K562 (cell line): ENCODE results near the gene HIPK2. TPM values are rescaled to one million over a fixed set of nuclear protein-coding genes. Genes with fewer than 3 reads are reported as not detected.
A peak's percentile ranks its signal among the peaks of the same experiment; 100 is the strongest.

Experiments used
- ATAC-seq: fragments of 200-7000 bp; cut with Tn5 transposase; 3 replicates; pipeline ENCODE4 v1.9.1; 2020; ENCODE audit warnings: moderate library complexity
- BruUV-seq: library from RNA; stranded (reverse); fragments of 400-500 nt; replicated peaks from 2 replicates; lab custom pipeline; 2021; lab: Mats Ljungman, UMichigan
- CTCF ChIA-PET: fragments of 300-600 bp; formaldehyde crosslinking; extraction: SDS; loops from one replicate; lab custom pipeline; 2021; ENCODE audit warnings: low intra/inter-chr PET ratio; lab: Yijun Ruan, JAX
- POLR2A ChIA-PET: fragments of 300-600, 350-650 bp; sonication (Branson Sonifier 250); formaldehyde crosslinking; extraction: SDS; loops from one replicate; lab custom pipeline; 2021; ENCODE audit warnings: antibody characterized with exemption, inconsistent platforms; lab: Yijun Ruan, JAX
- DNase-seq, 4 experiments: peaks; one replicate each; pipeline versions ENCODE4 v3.0.0 to v3.0.0-alpha.2; 2011 to 2018; ENCODE audit warnings: low spot score in 3 of 4, mixed read lengths in 3 of 4; ENCODE audit errors: extremely low read depth in 1 of 4
- FAIRE-seq: peaks from 2 replicates; lab custom pipeline; 2011; peaks lifted over from hg19 to GRCh38; lab: Jason Lieb, UNC
- H2AFZ ChIP-seq: 2 replicates; pipeline ENCODE4 v1.6.0; 2011; ENCODE audit warnings: low read depth, low read length, control low read depth, inconsistent platforms
- H3K27ac ChIP-seq: fragments of 200-600 bp; 3 replicates; pipeline ENCODE4 v1.8.0; 2011; ENCODE audit warnings: low read depth, mild to moderate bottlenecking, control low read depth, inconsistent platforms, low read length, moderate library complexity, mixed read lengths; ENCODE audit errors: extremely low read depth
- H3K27me3 ChIP-seq, 2 experiments: fragments of 300-600 bp in 1 of 2; 2 replicates in 1 of 2; 3 replicates in 1 of 2; pipeline versions ENCODE4 v1.6.0 to v1.8.0; 2011; ENCODE audit warnings: inconsistent platforms in 2 of 2, low read length in 2 of 2, mild to moderate bottlenecking in 1 of 2, mixed read lengths in 1 of 2, moderate library complexity in 1 of 2; ENCODE audit not compliant: control insufficient read depth in 2 of 2, insufficient read depth in 2 of 2
- H3K36me3 ChIP-seq: fragments of 300-600 bp; 3 replicates; pipeline ENCODE4 v1.8.0; 2011; ENCODE audit warnings: mild to moderate bottlenecking, low read length, inconsistent platforms; ENCODE audit not compliant: control insufficient read depth, insufficient read depth
- H3K4me1 ChIP-seq, 2 experiments: fragments of 200-600 bp in 1 of 2; replicated peaks in 1 of 2; 2 replicates in 1 of 2; 3 replicates in 1 of 2; pipeline versions ENCODE4 v1.5.1 to v1.8.0; 2011; ENCODE audit warnings: inconsistent platforms in 2 of 2, low read length in 2 of 2, mild to moderate bottlenecking in 1 of 2, mixed read lengths in 1 of 2, moderate library complexity in 1 of 2; ENCODE audit not compliant: control insufficient read depth in 2 of 2, insufficient read depth in 2 of 2
- H3K4me2 ChIP-seq: 2 replicates; pipeline ENCODE4 v1.6.1; 2011; ENCODE audit warnings: low read length, control low read depth, inconsistent platforms, mixed read lengths; ENCODE audit not compliant: insufficient read depth
- H3K4me3 ChIP-seq: fragments of 200-600 bp; sonication (generic), shearing (Covaris generic); 2 replicates; pipeline ENCODE4 v1.5.1; 2016; ENCODE audit warnings: control low read depth, inconsistent platforms
- H3K79me2 ChIP-seq: fragments of 200-600 bp; 3 replicates; pipeline ENCODE4 v1.8.0; 2011; ENCODE audit warnings: low read length, inconsistent platforms; ENCODE audit not compliant: control insufficient read depth, insufficient read depth
- H3K9ac ChIP-seq, 2 experiments: 2 replicates each; pipeline versions ENCODE4 v1.6.0 to v1.6.1; 2011; ENCODE audit warnings: low read depth in 2 of 2, low read length in 2 of 2, control low read depth in 1 of 2, inconsistent platforms in 1 of 2, mild to moderate bottlenecking in 1 of 2, mixed read lengths in 1 of 2; ENCODE audit not compliant: insufficient read depth in 1 of 2
- H3K9me1 ChIP-seq: one replicate; pipeline ENCODE4 v1.6.0; 2011; ENCODE audit warnings: inconsistent platforms, mild to moderate bottlenecking, low read length, moderate library complexity; ENCODE audit not compliant: control insufficient read depth, insufficient read depth
- H3K9me3 ChIP-seq: replicated peaks from 2 replicates; pipeline ENCODE4 v1.5.1; 2011; ENCODE audit warnings: low read depth, low read length, inconsistent platforms; ENCODE audit not compliant: control insufficient read depth, insufficient read depth
- H4K20me1 ChIP-seq: replicated peaks from 2 replicates; pipeline ENCODE4 v1.6.1; 2011; ENCODE audit warnings: low read length, inconsistent platforms, mixed read lengths; ENCODE audit not compliant: control insufficient read depth, insufficient read depth
- HEY1 ChIP-seq: fragments of 250-450 bp; sonication (Bioruptor Pico); IDR thresholded peaks from 2 replicates; pipeline ENCODE4 v1.5.0; 2020; ENCODE audit warnings: mild to moderate bottlenecking, moderate library complexity, borderline replicate concordance
- RBM25 ChIP-seq: fragments of 200-400 bp; formaldehyde crosslinking; IDR thresholded peaks from 2 replicates; pipeline ENCODE4 v1.6.1; 2018; ENCODE audit warnings: low read length, low read depth, moderate library complexity; ENCODE audit not compliant: severe bottlenecking
- ZNF780A ChIP-seq: fragments of 250-450 bp; sonication (Bioruptor Pico); IDR thresholded peaks from 2 replicates; pipeline ENCODE4 v1.5.0; 2021; ENCODE audit warnings: mild to moderate bottlenecking
- WGBS: fragments of 100-300 bp; shearing (Covaris generic); methylation state at CpG from one replicate; pipeline ENCODE4 v1.1.6; 2016; ENCODE audit warnings: low coverage, mixed read lengths; ENCODE audit not compliant: insufficient coverage; ENCODE audit errors: missing lambda C conversion rate; 5-methylcytosine and 5-hydroxymethylcytosine counted together
- in situ Hi-C: fragments of 300-500 bp; cut with MboI; formaldehyde crosslinking; loops from 4 replicates; pipeline ENCODE4 v1.15.0; 2018; ENCODE audit warnings: inconsistent platforms, mixed read lengths
- intact Hi-C: fragments of 100-400 bp; cut with micrococcal nuclease; formaldehyde crosslinking; loops from 2 replicates; pipeline ENCODE4 v1.14.2; 2022
- polyA plus RNA-seq, 8 experiments: library from polyadenylated mRNA; depleted of rRNA in 4 of 8; stranded (reverse) in 5 of 8; unstranded in 3 of 8; fragments of >200 nt; fragmentation: Nextera tagmentation in 2 of 8; fragmentation: Illumina TruSeq in 1 of 8; extraction: Ambion mirVana in 2 of 8; extraction: Trizol in 1 of 8; gene quantifications; 2 replicates each; pipeline versions ENCODE4 v1.2.1 to v1.2.3, GENCODE V29; 2011 to 2014; ENCODE audit warnings: inconsistent platforms in 1 of 8, missing spikeins in 1 of 8
- total RNA-seq, 7 experiments: library from RNA; depleted of rRNA in 6 of 7; stranded (reverse); fragments of >200 nt in 6 of 7; fragmentation: Illumina TruSeq in 2 of 7; extraction: Trizol in 2 of 7; gene quantifications; 2 replicates each; pipeline versions ENCODE4 v1.2.1 to v1.2.3, GENCODE V29; 2011 to 2021; ENCODE audit warnings: low replicate concordance in 1 of 7
- TF ChIP-seq, protein P1 (sequence below): sonication (generic); formaldehyde crosslinking; IDR thresholded peaks from 2 replicates; pipeline ENCODE4 v1.5.0; 2020; ENCODE audit warnings: missing genetic modification reagents
- TF ChIP-seq, protein P2 (sequence below): fragments of 450-650 bp; formaldehyde crosslinking; IDR thresholded peaks from 2 replicates; pipeline ENCODE4 v1.4.0; 2020; ENCODE audit warnings: mild to moderate bottlenecking, mixed read lengths
- TF ChIP-seq, protein P3 (sequence below): sonication (generic); formaldehyde crosslinking; IDR thresholded peaks from 2 replicates; pipeline ENCODE4 v1.9.0; 2022; ENCODE audit warnings: mild to moderate bottlenecking, missing genetic modification reagents

HIPK2 gene
- total and polyA plus RNA-seq, 9 of the 15 experiments (the other 6 are each of a cell fraction or from before 2014, with no cell fraction given), result 0.69 to 19.8 (median 5.1) TPM

DNA sequence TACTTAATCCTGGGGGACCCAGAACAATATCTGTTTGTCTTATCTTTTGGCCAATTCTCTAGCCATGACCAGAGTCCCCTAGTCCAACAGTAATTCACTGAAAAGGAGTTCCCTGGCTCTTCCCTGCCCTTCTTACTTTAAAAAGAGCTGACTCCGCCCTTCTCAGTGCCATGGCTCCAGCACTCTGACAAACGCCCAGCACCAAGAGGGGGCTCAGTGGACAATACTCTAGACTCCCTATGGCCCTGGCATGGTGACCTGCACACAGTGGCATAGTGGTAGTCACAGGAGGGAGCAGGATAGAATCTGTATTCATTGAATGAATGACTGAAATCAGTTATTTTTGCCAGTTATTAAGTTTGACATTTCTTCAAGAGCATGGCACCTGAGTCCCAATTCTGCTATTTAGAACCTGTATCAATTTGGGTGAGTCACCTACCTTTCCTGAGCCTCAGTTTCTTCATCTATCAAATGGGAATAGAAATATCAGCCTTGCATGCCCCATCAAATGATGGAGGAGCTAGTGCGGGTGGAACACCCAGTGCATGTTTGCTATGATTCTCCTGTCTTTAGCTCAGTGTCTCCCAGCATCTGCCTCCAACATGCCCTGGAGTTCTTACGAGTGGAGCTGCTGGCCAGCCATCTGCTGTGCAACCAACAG lies 184.9 kb downstream of the HIPK2 start:
- no TSS peak for BruUV-seq
- DNase-seq, result no peak
- no peaks in the 10 kb centered on the region for H3K9me1 ChIP-seq
- no peaks in the 10 kb centered on the region; the same call in none of the 2 replicates for H4K20me1 ChIP-seq
- POLR2A ChIA-PET, result interaction anchor here (0.5 to 2.2 kb wide), 3 partner anchors 8 to 47 kb away, joined by 3 to 6 read pairs (median 5); no protein-coding TSS in a partner anchor
- H3K4me1 ChIP-seq, result peaks cover 5 to 6% of the 10 kb centered on the region in 2 experiments; a peak in 1 of 5 replicates
- peaks cover 22% of the 10 kb centered on the region; the same call in 2 of the 3 replicates for H3K36me3 ChIP-seq
- H3K79me2 ChIP-seq, result no peaks in the 10 kb centered on the region
- CTCF ChIA-PET, result no interaction called here
- no peak overlapping the region for H2AFZ ChIP-seq
- intact Hi-C loops (no loop called here), in situ Hi-C loops (no loop called here)
- H3K9me3 ChIP-seq, result no peaks in the 10 kb centered on the region
- no peak for FAIRE-seq
- TF ChIP-seq RBM25 (peak; percentile 70), HEY1 (no peak)
- no peak overlapping the region for H3K27ac ChIP-seq
- ATAC-seq, result no peak
- no peak overlapping the region for H3K4me3 ChIP-seq
- H3K27me3 ChIP-seq, result no peaks in the 10 kb centered on the region
- no peak overlapping the region for H3K9ac ChIP-seq
- WGBS, result 65% methylated on average over 4 of the region's 4 CpGs
- no peak overlapping the region for H3K4me2 ChIP-seq

DNA sequence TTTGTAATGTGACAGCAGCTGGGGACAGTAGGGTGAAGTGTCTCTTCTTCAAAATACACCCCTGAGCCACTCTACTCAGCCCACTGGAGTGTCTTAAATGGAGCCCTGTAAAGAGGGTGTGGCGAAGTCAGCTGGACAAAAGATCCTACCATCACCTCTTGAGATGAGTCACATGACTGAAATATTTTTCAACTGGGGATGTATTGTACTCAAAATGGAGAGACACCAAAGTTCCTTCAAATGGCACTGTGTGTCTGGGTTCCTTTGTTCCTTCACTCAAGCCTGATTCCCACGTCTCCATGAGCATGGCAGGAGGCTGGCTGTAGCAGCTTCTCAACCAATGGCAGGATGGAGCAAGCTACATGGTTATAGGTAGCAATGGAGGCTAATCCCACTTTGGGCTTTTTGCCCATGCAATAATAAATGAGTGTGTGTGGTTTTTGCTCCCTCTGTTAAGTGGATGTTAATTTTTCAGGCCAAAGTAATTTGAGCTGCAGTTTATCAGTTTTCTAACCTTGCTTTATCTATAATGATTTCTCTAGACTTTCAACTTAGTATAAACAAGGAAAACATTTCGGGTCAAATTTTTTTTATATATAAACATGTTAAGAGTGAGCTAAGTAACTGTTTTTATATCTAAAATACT lies 186.1 kb downstream of the HIPK2 start:
- Histone ChIP-seq H3K79me2 (no peaks in the 10 kb centered on the region), H3K27me3 (no peaks in the 10 kb centered on the region), H3K4me3 (no peak overlapping the region), H2AFZ (no peak overlapping the region), H3K4me1 (peaks cover 4 to 5% of the 10 kb centered on the region in 2 experiments; a peak in 1 of 5 replicates), H3K9me3 (no peaks in the 10 kb centered on the region), H3K9ac (no peak overlapping the region), H3K9me1 (no peaks in the 10 kb centered on the region), H3K27ac (no peak overlapping the region), H3K36me3 (peaks cover 19% of the 10 kb centered on the region; the same call in 2 of the 3 replicates), H3K4me2 (no peak overlapping the region), H4K20me1 (no peaks in the 10 kb centered on the region; the same call in none of the 2 replicates)
- DNase-seq (no peak), ATAC-seq (no peak), FAIRE-seq (no peak)
- ChIA-PET POLR2A (interaction anchor here (0.6 to 2.0 kb wide), 4 partner anchors 10 to 773 kb away, joined by 3 to 9 read pairs (median 3); no protein-coding TSS in a partner anchor), CTCF (no interaction called here)
- no TSS peak for BruUV-seq
- in situ Hi-C loops, result no loop called here
- 39% methylated on average over 3 of the region's 3 CpGs for WGBS
- intact Hi-C loops, result no loop called here
- TF ChIP-seq, protein P1, sequence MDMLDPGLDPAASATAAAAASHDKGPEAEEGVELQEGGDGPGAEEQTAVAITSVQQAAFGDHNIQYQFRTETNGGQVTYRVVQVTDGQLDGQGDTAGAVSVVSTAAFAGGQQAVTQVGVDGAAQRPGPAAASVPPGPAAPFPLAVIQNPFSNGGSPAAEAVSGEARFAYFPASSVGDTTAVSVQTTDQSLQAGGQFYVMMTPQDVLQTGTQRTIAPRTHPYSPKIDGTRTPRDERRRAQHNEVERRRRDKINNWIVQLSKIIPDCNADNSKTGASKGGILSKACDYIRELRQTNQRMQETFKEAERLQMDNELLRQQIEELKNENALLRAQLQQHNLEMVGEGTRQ (CRISPR knock-in tag), result peak; percentile 17; the same call in 1 of the 2 replicates
- no peak for TF ChIP-seq ZNF780A
- TF ChIP-seq, protein P2, sequence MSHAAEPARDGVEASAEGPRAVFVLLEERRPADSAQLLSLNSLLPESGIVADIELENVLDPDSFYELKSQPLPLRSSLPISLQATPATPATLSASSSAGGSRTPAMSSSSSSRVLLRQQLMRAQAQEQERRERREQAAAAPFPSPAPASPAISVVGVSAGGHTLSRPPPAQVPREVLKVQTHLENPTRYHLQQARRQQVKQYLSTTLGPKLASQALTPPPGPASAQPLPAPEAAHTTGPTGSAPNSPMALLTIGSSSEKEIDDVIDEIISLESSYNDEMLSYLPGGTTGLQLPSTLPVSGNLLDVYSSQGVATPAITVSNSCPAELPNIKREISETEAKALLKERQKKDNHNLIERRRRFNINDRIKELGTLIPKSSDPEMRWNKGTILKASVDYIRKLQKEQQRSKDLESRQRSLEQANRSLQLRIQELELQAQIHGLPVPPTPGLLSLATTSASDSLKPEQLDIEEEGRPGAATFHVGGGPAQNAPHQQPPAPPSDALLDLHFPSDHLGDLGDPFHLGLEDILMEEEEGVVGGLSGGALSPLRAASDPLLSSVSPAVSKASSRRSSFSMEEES (CRISPR knock-in tag), result peak; percentile 91
- TF ChIP-seq, protein P3, sequence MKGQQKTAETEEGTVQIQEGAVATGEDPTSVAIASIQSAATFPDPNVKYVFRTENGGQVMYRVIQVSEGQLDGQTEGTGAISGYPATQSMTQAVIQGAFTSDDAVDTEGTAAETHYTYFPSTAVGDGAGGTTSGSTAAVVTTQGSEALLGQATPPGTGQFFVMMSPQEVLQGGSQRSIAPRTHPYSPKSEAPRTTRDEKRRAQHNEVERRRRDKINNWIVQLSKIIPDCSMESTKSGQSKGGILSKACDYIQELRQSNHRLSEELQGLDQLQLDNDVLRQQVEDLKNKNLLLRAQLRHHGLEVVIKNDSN, result peak; percentile 39; the same call in 1 of the 2 replicates
